Endodermal cell (in vitro differentiated cells): Measurements from ENCODE around the gene TRPV4. TPM values are rescaled to one million over a fixed set of nuclear protein-coding genes. Genes with fewer than 3 reads are reported as not detected.

Experiments used
- DNase-seq: peaks from one replicate; pipeline ENCODE4 v3.0.0-alpha.2; 2017
- H3K27ac ChIP-seq: 2 replicates; pipeline ENCODE4 v1.5.1; 2013; ENCODE audit warnings: mild to moderate bottlenecking, low read depth, low read length, moderate library complexity
- H3K27me3 ChIP-seq: 2 replicates; pipeline ENCODE4 v1.6.1; 2013; ENCODE audit warnings: mild to moderate bottlenecking, low read length, moderate library complexity; ENCODE audit not compliant: insufficient read depth, control insufficient read depth, poor library complexity, severe bottlenecking
- H3K36me3 ChIP-seq: 2 replicates; pipeline ENCODE4 v1.7.0; 2013; ENCODE audit warnings: mild to moderate bottlenecking, low read length, moderate library complexity; ENCODE audit not compliant: control insufficient read depth, insufficient read depth
- H3K4me1 ChIP-seq: one replicate; pipeline ENCODE4 v1.7.0; 2013; ENCODE audit warnings: low read length; ENCODE audit not compliant: control insufficient read depth, insufficient read depth
- H3K4me3 ChIP-seq: 2 replicates; pipeline ENCODE4 v1.5.1; 2013; ENCODE audit warnings: mild to moderate bottlenecking, low read length, moderate library complexity
- H3K9ac ChIP-seq: 2 replicates; pipeline ENCODE4 v1.6.1; 2013; ENCODE audit warnings: mild to moderate bottlenecking, low read length, moderate library complexity; ENCODE audit not compliant: poor library complexity, severe bottlenecking; ENCODE audit errors: extremely low read depth
- H3K9me3 ChIP-seq: 2 replicates; pipeline ENCODE4 v1.6.1; 2013; ENCODE audit warnings: mild to moderate bottlenecking, low read length, moderate library complexity; ENCODE audit not compliant: control insufficient read depth
- H3K27ac Mint-ChIP-seq: 2 replicates; pipeline ENCODE4 v1.8.0; 2020; ENCODE audit warnings: mixed read lengths
- H3K27me3 Mint-ChIP-seq: 2 replicates; pipeline ENCODE4 v1.8.0; 2021; ENCODE audit warnings: mild to moderate bottlenecking, mixed read lengths; ENCODE audit not compliant: insufficient read depth
- H3K36me3 Mint-ChIP-seq: 2 replicates; pipeline ENCODE4 v1.8.0; 2020; ENCODE audit warnings: low read depth, mixed read lengths
- H3K4me1 Mint-ChIP-seq: 2 replicates; pipeline ENCODE4 v1.8.0; 2020; ENCODE audit warnings: mixed read lengths
- H3K4me3 Mint-ChIP-seq: 2 replicates; pipeline ENCODE4 v1.8.0; 2020; ENCODE audit warnings: mild to moderate bottlenecking, moderate library complexity, mixed read lengths
- H3K9me3 Mint-ChIP-seq: 2 replicates; pipeline ENCODE4 v1.8.0; 2020; ENCODE audit warnings: mild to moderate bottlenecking, mixed read lengths
- CTCF ChIP-seq: fragments of 200-600 bp; sonication (generic); conservative IDR thresholded peaks from 2 replicates; pipeline ENCODE4 v1.5.0; 2021; ENCODE audit warnings: antibody characterized with exemption, mild to moderate bottlenecking
- WGBS, 2 experiments: methylation state at CpG; one replicate each; pipeline versions ENCODE4 v1.1.5 to v1.1.7; 2013; ENCODE audit warnings: missing lambda C conversion rate in 2 of 2, mixed read lengths in 1 of 2; ENCODE audit not compliant: insufficient coverage in 1 of 2, insufficient read length in 1 of 2; 5-methylcytosine and 5-hydroxymethylcytosine counted together
- total RNA-seq, 2 donors: library from RNA; stranded (reverse); fragmentation: NEBNext Ultra II Directional in 1 of 2; extraction: Animal tissue kit (Norgen Biotek cat#: 25700) in 1 of 2; gene quantifications; 2 replicates in 1 of 2; 3 replicates in 1 of 2; pipeline ENCODE4 v1.2.1, GENCODE V29; 2021

TRPV4 gene
- total RNA-seq, 2 donors from 2014 or later = 14.0 to 14.2 TPM

GRCh38 chr12:109763201-109763841, 69.9 kb downstream of the TRPV4 start:
- Histone ChIP-seq H3K27ac (no peak overlapping the region), H3K9me3 (no peaks in the 10 kb centered on the region), H3K4me1 (peaks cover 5% of the 10 kb centered on the region), H3K9ac (no peak overlapping the region), H3K27me3 (no peaks in the 10 kb centered on the region), H3K4me3 (no peak overlapping the region), H3K36me3 (peaks cover 24% of the 10 kb centered on the region)
- DNase-seq = peak; percentile 49
- Mint-ChIP-seq H3K27ac (no peak overlapping the region), H3K9me3 (peaks cover 6% of the 10 kb centered on the region), H3K4me1 (peaks cover 11% of the 10 kb centered on the region), H3K4me3 (no peak overlapping the region), H3K27me3 (no peaks in the 10 kb centered on the region), H3K36me3 (peaks cover 22% of the 10 kb centered on the region)
- WGBS, 2 experiments = 95 to 100% methylated on average over 2 to 3 of the region's 3 CpGs
- no peak for TF ChIP-seq CTCF

GRCh38 chr12:109762673-109763191, 70.5 kb downstream of the TRPV4 start:
- Histone ChIP-seq H3K4me1 (peaks cover 8% of the 10 kb centered on the region), H3K9me3 (no peaks in the 10 kb centered on the region), H3K4me3 (no peak overlapping the region), H3K36me3 (peaks cover 24% of the 10 kb centered on the region), H3K27me3 (no peaks in the 10 kb centered on the region), H3K9ac (no peak overlapping the region), H3K27ac (no peak overlapping the region)
- H3K27me3 Mint-ChIP-seq = no peaks in the 10 kb centered on the region
- no peak for TF ChIP-seq CTCF
- H3K4me3 Mint-ChIP-seq = no peak overlapping the region
- 67 to 72% methylated on average over 1 to 2 of the region's 2 CpGs for WGBS, 2 experiments
- H3K36me3 Mint-ChIP-seq = peaks cover 19% of the 10 kb centered on the region
- peaks cover 6% of the 10 kb centered on the region for H3K9me3 Mint-ChIP-seq
- H3K4me1 Mint-ChIP-seq = peaks cover 17% of the 10 kb centered on the region
- no peak overlapping the region for H3K27ac Mint-ChIP-seq
- DNase-seq = peak; percentile 38

- no peaks in the 10 kb centered on the region for H3K27me3 Mint-ChIP-seq
- no peaks in the 10 kb centered on the region for H3K9me3 ChIP-seq
- no peak overlapping the region for H3K9ac ChIP-seq
- TF ChIP-seq CTCF = no peak
- peaks cover 19% of the 10 kb centered on the region for H3K36me3 Mint-ChIP-seq
- H3K36me3 ChIP-seq = peaks cover 20% of the 10 kb centered on the region
- H3K4me1 Mint-ChIP-seq = peaks cover 22% of the 10 kb centered on the region
- peaks cover 8% of the 10 kb centered on the region for H3K4me1 ChIP-seq
- no peak overlapping the region for H3K27ac Mint-ChIP-seq
- WGBS, 2 experiments = 92 to 95% methylated on average over 7 to 12 of the region's 12 CpGs
- DNase-seq = peak; percentile 43
- H3K27ac ChIP-seq = no peak overlapping the region
- no peak overlapping the region for H3K4me3 ChIP-seq
- H3K4me3 Mint-ChIP-seq = no peak overlapping the region
- peaks cover 6% of the 10 kb centered on the region for H3K9me3 Mint-ChIP-seq
- H3K27me3 ChIP-seq = no peaks in the 10 kb centered on the region
Measured at GRCh38 chr12:109762071-109762672, 71.0 kb downstream of the TRPV4 start.
